Measurements from ENCODE around the gene MCF2L2. TPM values are rescaled to one million over a fixed set of nuclear protein-coding genes. Genes with fewer than 3 reads are reported as not detected.
"Not testable (repeated sequence)": the region's sequence is repeated elsewhere in the genome, so short reads cannot be mapped to it uniquely, and the experiment has no call there.

MCF2L2 gene
- total RNA-seq, 1 experiment from 2014 or later: 1.7 TPM

DNA sequence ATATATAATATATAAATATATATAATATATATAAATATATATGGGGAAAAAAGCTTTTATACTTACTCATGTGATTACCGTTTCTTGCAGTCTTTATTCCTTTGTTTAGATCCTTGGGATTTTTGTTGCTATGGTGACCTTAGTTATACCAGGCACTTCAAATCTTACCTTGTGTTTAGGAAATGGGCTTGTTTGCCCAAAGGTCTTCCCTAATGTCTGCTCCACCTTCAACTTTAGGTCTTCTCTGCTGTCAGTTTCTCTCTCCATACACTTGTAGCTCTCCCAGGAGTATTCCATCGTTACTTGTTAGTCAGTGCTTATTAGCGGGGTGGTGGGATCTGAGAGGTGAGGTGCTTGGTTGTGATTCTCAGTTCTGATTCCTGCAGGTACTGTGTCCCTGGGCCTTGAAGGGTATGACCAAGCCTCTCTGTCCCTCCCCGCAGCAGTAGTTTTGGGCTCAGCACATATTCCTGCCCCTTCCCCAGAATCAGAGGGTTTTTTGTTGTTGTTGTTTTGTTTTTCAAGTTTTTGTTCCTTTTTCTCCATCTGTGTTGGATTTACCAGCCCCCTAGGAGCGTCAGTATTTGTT is 256.3 kb downstream of the MCF2L2 start:
- H4K20me1 ChIP-seq (ENCODE audit: insufficient read depth): no peaks in the 10 kb centered on the region
- no peaks in the 10 kb centered on the region for H3K4me1 ChIP-seq (replicated peaks; ENCODE audit: insufficient read depth)
- H3K27ac ChIP-seq: no peak overlapping the region
- peaks cover 15% of the 10 kb centered on the region; the same call in 1 of the 2 replicates for H3F3A ChIP-seq (ENCODE audit: insufficient read depth, low read depth)
- no peaks in the 10 kb centered on the region for H3K36me3 ChIP-seq (ENCODE audit: low read depth)
- H3K79me2 ChIP-seq (ENCODE audit: low read depth): no peaks in the 10 kb centered on the region
- H3K27me3 ChIP-seq (ENCODE audit: insufficient read depth, low read depth): no peaks in the 10 kb centered on the region
- H3K4me2 ChIP-seq: no peak overlapping the region
- no peaks in the 10 kb centered on the region for H3K9me3 ChIP-seq (ENCODE audit: insufficient read depth, low read depth)
- intact Hi-C loops (cut with micrococcal nuclease; ENCODE audit: unreplicated experiment): no loop called here
- H2AFZ ChIP-seq: no peak overlapping the region
- no peak for TF ChIP-seq EZH2 (IDR thresholded peaks at IDR 0.05; ENCODE audit: low read depth)
- TF ChIP-seq, protein P1, sequence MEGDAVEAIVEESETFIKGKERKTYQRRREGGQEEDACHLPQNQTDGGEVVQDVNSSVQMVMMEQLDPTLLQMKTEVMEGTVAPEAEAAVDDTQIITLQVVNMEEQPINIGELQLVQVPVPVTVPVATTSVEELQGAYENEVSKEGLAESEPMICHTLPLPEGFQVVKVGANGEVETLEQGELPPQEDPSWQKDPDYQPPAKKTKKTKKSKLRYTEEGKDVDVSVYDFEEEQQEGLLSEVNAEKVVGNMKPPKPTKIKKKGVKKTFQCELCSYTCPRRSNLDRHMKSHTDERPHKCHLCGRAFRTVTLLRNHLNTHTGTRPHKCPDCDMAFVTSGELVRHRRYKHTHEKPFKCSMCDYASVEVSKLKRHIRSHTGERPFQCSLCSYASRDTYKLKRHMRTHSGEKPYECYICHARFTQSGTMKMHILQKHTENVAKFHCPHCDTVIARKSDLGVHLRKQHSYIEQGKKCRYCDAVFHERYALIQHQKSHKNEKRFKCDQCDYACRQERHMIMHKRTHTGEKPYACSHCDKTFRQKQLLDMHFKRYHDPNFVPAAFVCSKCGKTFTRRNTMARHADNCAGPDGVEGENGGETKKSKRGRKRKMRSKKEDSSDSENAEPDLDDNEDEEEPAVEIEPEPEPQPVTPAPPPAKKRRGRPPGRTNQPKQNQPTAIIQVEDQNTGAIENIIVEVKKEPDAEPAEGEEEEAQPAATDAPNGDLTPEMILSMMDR (conservative IDR thresholded peaks at IDR 0.05): no peak
- DNase-seq: peak in 1 of 2 experiments; percentile 6
- ChIA-PET CTCF (no interaction called here), POLR2A (ENCODE audit: unreplicated experiment) (no interaction called here)
- no peak overlapping the region for H3K4me3 ChIP-seq
- no peaks in the 10 kb centered on the region for H3K9me2 ChIP-seq (ENCODE audit: insufficient read depth)
- BruUV-seq (replicated peaks): no TSS peak

- CTCF ChIA-PET; H3K27me3 ChIP-seq (ENCODE audit: insufficient read depth, low read depth); BruUV-seq (replicated peaks); H3K4me1 ChIP-seq (replicated peaks; ENCODE audit: insufficient read depth); DNase-seq; intact Hi-C loops (cut with micrococcal nuclease; ENCODE audit: unreplicated experiment); H3K9me3 ChIP-seq (ENCODE audit: insufficient read depth, low read depth); H3K27ac ChIP-seq; H3K79me2 ChIP-seq (ENCODE audit: low read depth); H3K9me2 ChIP-seq (ENCODE audit: insufficient read depth); POLR2A ChIA-PET (ENCODE audit: unreplicated experiment); H2AFZ ChIP-seq; H3K4me3 ChIP-seq; H3K4me2 ChIP-seq; H4K20me1 ChIP-seq (ENCODE audit: insufficient read depth); H3K36me3 ChIP-seq (ENCODE audit: low read depth): not testable (repeated sequence)
- H3F3A ChIP-seq (ENCODE audit: insufficient read depth, low read depth): peaks cover 13% of the 10 kb centered on the region; the same call in 1 of the 2 replicates
These were observed 260.4 kb downstream of the MCF2L2 start for GRCh38 chr3:183167975-183168374.

DNA sequence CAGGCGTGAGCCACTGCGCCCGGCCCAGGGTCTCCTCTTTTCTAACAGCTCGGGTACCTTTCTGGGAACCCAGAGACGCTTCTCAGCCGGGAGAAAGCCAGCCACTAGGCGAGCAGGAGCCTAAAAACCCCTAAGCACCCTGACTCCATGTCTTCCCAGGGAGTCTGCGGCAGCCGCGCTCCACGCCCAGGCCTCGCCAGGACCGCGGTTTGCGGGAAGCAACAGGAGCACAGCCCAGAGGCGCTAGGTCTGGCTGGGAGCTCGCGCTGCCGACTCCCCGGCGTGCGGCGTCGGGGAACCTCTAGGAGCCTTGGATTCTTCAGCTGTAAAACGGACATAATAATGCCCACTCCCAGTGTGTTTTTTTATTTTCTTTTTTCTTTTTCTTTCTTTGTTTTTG is 264.9 kb downstream of the MCF2L2 start:
- TF ChIP-seq EZH2 (IDR thresholded peaks at IDR 0.05; ENCODE audit: low read depth): no peak
- TF ChIP-seq, protein P1 (conservative IDR thresholded peaks at IDR 0.05): no peak
- no peak overlapping the region for H3K27ac ChIP-seq
- peaks cover 7% of the 10 kb centered on the region; the same call in 1 of the 2 replicates for H3K4me1 ChIP-seq (replicated peaks; ENCODE audit: insufficient read depth)
- H3K9me3 ChIP-seq (ENCODE audit: insufficient read depth, low read depth): no peaks in the 10 kb centered on the region
- H3K9me2 ChIP-seq (ENCODE audit: insufficient read depth): no peaks in the 10 kb centered on the region
- no peak overlapping the region for H3K4me2 ChIP-seq
- no peaks in the 10 kb centered on the region for H3K27me3 ChIP-seq (ENCODE audit: insufficient read depth, low read depth)
- no peaks in the 10 kb centered on the region for H4K20me1 ChIP-seq (ENCODE audit: insufficient read depth)
- intact Hi-C loops (cut with micrococcal nuclease; ENCODE audit: unreplicated experiment): no loop called here
- ChIA-PET CTCF (no interaction called here), POLR2A (ENCODE audit: unreplicated experiment) (interaction anchor here (0.5 kb wide), 1 partner anchor 184 kb away, joined by 3 read pairs; no protein-coding TSS in a partner anchor)
- no TSS peak for BruUV-seq (replicated peaks)
- H2AFZ ChIP-seq: no peak overlapping the region
- peak in 1 of 2 experiments; percentile 11 for DNase-seq
- H3K4me3 ChIP-seq: no peak overlapping the region
- H3K79me2 ChIP-seq (ENCODE audit: low read depth): no peaks in the 10 kb centered on the region
- no peaks in the 10 kb centered on the region for H3F3A ChIP-seq (ENCODE audit: insufficient read depth, low read depth)
- H3K36me3 ChIP-seq (ENCODE audit: low read depth): no peaks in the 10 kb centered on the region
